A549 treated with DMSO at 1 μM for 4 hours (cell line): ENCODE measurements around the gene COA7. TPM values are rescaled to one million over a fixed set of nuclear protein-coding genes. Genes with fewer than 3 reads are reported as not detected.

Experiments used
- total RNA-seq: library from RNA; stranded (reverse); fragments of 200-300 nt; extraction: Qiagen RNA extraction; gene quantifications from 5 replicates; pipeline ENCODE4 v1.2.3, GENCODE V29; 2022; ENCODE audit warnings: low read depth

COA7 gene
- total RNA-seq = 19.4 to 25.1 TPM (median 24.6 TPM) in 5 replicates

GRCh38 chr1:52697795-52698674 lies at the start of gene COA7:
Gene COA7, minus strand, starts transcription at chr1:52698347. Its CDS starts 21 bp downstream, at chr1:52698326.

GRCh38 chr1:52726265-52727113 lies 28.3 kb upstream of the COA7 start, which contains the start of gene ZYG11B:
Gene ZYG11B, plus strand, starts transcription at chr1:52726453. Its CDS starts 201 bp downstream, at chr1:52726654.

Other genes starting within 250 kb of the COA7 start
- gene TUT4, start 145.3 kb downstream of the COA7 start, total RNA-seq = 15.3 to 18.2 TPM (median 17.2 TPM) in 5 replicates
- gene GPX7, start 96.0 kb downstream of the COA7 start, total RNA-seq = not detected in 5 replicates
- gene SHISAL2A, start 65.2 kb downstream of the COA7 start, total RNA-seq = 0.16 TPM in 1 of 5 replicates, not detected in the others
- 3.7 to 7.0 TPM (median 5.8 TPM) in 5 replicates for gene ZYG11B, start 28.1 kb upstream of the COA7 start, total RNA-seq
- gene ZYG11A, start 144.4 kb upstream of the COA7 start, total RNA-seq = 2.3 to 3.2 TPM (median 2.6 TPM) in 5 replicates
- gene ECHDC2, start 223.4 kb upstream of the COA7 start, total RNA-seq = 7.3 to 13.0 TPM (median 10.7 TPM) in 5 replicates
- gene SCP2, start 228.9 kb upstream of the COA7 start, total RNA-seq = 47.0 to 69.6 TPM (median 52.0 TPM) in 5 replicates